Glomerular visceral epithelial cell (primary cell): ENCODE data around the gene SLC16A9.

Source experiments
- DNase-seq: peaks from one replicate; pipeline ENCODE4 v3.0.0-alpha.2; 2016; ENCODE audit errors: extremely low spot score

Gene SLC16A9

GRCh38 chr10:59719374-59719773 is 9.7 kb upstream of the SLC16A9 start:
- DNase-seq: no peak

GRCh38 chr10:59718257-59718656 is 8.6 kb upstream of the SLC16A9 start:
- DNase-seq: no peak

GRCh38 chr10:59713196-59713821 is 3.7 kb upstream of the SLC16A9 start:
- DNase-seq: no peak

GRCh38 chr10:59711871-59712494 is 2.3 kb upstream of the SLC16A9 start:
- DNase-seq: no peak

GRCh38 chr10:59708816-59709394 is 745 bp downstream of the SLC16A9 start:
- DNase-seq: peak; percentile 35

GRCh38 chr10:59706851-59707797 is 2.5 kb downstream of the SLC16A9 start:
- DNase-seq: no peak

GRCh38 chr10:59705931-59706330 is 3.7 kb downstream of the SLC16A9 start:
- no peak for DNase-seq

GRCh38 chr10:59704630-59705029 is 5.0 kb downstream of the SLC16A9 start:
- no peak for DNase-seq

GRCh38 chr10:59702347-59702746 is 7.3 kb downstream of the SLC16A9 start:
- no peak for DNase-seq

- no peak for DNase-seq
These were observed 8.9 kb downstream of the SLC16A9 start for GRCh38 chr10:59700709-59701108.

GRCh38 chr10:59698326-59698725 is 11.3 kb downstream of the SLC16A9 start:
- no peak for DNase-seq

GRCh38 chr10:59695637-59696036 is 14.0 kb downstream of the SLC16A9 start:
- DNase-seq: no peak

GRCh38 chr10:59694936-59695335 is 14.7 kb downstream of the SLC16A9 start:
- no peak for DNase-seq

- no peak for DNase-seq
These were observed 17.5 kb downstream of the SLC16A9 start for GRCh38 chr10:59692113-59692512.

- DNase-seq: no peak
These were observed 20.7 kb downstream of the SLC16A9 start for GRCh38 chr10:59688921-59689351.

- no peak for DNase-seq
These were observed 22.0 kb downstream of the SLC16A9 start for GRCh38 chr10:59687657-59688056.

GRCh38 chr10:59684006-59684405 is 25.6 kb downstream of the SLC16A9 start:
- no peak for DNase-seq

GRCh38 chr10:59682986-59683937 is 26.4 kb downstream of the SLC16A9 start:
- DNase-seq: no peak

- DNase-seq: no peak
These were observed 29.5 kb downstream of the SLC16A9 start for GRCh38 chr10:59680199-59680598.

- DNase-seq: peak; percentile 2
These were observed 30.8 kb downstream of the SLC16A9 start for GRCh38 chr10:59678884-59679301.

- DNase-seq: no peak
These were observed 32.3 kb downstream of the SLC16A9 start for GRCh38 chr10:59677253-59677831.
